ENCODE measurements around the gene UBTD2. TPM values are rescaled to one million over a fixed set of nuclear protein-coding genes. Genes with fewer than 3 reads are reported as not detected.

Gene UBTD2
- total and polyA plus RNA-seq, 2 donors from 2014 or later: 12.9 to 17.8 TPM

DNA sequence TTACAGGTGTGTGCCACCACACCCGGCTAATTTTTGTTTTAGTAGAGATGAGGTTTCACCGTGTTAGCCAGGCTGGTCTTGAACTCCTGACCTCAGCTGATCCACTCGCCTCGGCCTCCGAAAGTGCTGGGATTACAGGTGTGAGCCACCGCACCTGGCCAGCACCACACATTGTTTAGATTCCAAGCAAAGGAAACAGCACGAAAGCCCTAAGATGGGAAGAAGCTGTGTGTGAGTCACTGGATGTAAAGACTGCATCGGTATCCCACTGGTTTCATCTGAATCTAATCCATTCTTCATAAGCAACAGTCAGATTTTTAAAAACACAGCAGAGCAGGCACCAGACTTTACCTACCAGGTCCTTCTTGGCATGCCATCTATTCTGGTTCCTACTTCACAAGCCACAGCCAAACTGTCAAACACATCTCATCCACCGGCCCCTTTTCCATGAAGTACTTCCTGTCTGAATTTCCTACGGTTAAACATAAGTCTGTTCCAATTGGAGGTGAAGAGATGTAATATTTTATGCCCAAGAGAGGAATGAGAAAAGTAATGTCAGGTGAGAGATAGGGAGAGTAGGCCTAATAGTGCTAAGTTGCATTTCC, 17.4 kb downstream of the UBTD2 start:
- intact Hi-C loops (cut with DNase I): no loop called here
- no peaks in the 10 kb centered on the region for H3K27me3 ChIP-seq (ENCODE audit: control insufficient read depth, insufficient read depth, low read length)

GRCh38 chr5:172264815-172265395, 18.7 kb downstream of the UBTD2 start:
- Histone ChIP-seq H3K36me3 (ENCODE audit: control insufficient read depth in 2 of 3, insufficient read depth in 3 of 3, low read length in 3 of 3) (no peaks in the 10 kb centered on the region), H3K27me3 (ENCODE audit: control insufficient read depth, insufficient read depth, low read length) (no peaks in the 10 kb centered on the region), H3K27ac (ENCODE audit: low read depth in 2 of 2, low read length in 2 of 2) (no peak overlapping the region), H3K9ac (ENCODE audit: low read length in 3 of 3) (no peak overlapping the region), H3K9me3 (ENCODE audit: control insufficient read depth in 2 of 3, insufficient read depth in 1 of 3, low read length in 3 of 3) (no peaks in the 10 kb centered on the region), H3K4me1 (ENCODE audit: control insufficient read depth in 2 of 3, insufficient read depth in 2 of 3, low read depth in 1 of 3, low read length in 3 of 3) (peaks cover 0 to 17% (median 7%) of the 10 kb centered on the region in 3 donors), H3K4me3 (ENCODE audit: low read length in 3 of 3) (no peak overlapping the region)
- FAIRE-seq: no peak
- TF ChIP-seq, protein P1, sequence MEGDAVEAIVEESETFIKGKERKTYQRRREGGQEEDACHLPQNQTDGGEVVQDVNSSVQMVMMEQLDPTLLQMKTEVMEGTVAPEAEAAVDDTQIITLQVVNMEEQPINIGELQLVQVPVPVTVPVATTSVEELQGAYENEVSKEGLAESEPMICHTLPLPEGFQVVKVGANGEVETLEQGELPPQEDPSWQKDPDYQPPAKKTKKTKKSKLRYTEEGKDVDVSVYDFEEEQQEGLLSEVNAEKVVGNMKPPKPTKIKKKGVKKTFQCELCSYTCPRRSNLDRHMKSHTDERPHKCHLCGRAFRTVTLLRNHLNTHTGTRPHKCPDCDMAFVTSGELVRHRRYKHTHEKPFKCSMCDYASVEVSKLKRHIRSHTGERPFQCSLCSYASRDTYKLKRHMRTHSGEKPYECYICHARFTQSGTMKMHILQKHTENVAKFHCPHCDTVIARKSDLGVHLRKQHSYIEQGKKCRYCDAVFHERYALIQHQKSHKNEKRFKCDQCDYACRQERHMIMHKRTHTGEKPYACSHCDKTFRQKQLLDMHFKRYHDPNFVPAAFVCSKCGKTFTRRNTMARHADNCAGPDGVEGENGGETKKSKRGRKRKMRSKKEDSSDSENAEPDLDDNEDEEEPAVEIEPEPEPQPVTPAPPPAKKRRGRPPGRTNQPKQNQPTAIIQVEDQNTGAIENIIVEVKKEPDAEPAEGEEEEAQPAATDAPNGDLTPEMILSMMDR (IDR thresholded peaks at IDR 0.05; ENCODE audit: borderline replicate concordance, extremely low read depth, insufficient read depth): no peak
- no peak for DNase-seq
- intact Hi-C loops (cut with DNase I): no loop called here

More for the DNA sequence above, 17.4 kb downstream of the UBTD2 start:
- Histone ChIP-seq H3K36me3 (ENCODE audit: control insufficient read depth in 2 of 3, insufficient read depth in 3 of 3, low read length in 3 of 3) (no peaks in the 10 kb centered on the region), H3K9me3 (ENCODE audit: control insufficient read depth in 2 of 3, insufficient read depth in 1 of 3, low read length in 3 of 3) (no peaks in the 10 kb centered on the region), H3K4me3 (ENCODE audit: low read length in 3 of 3) (no peak overlapping the region), H3K9ac (ENCODE audit: low read length in 3 of 3) (no peak overlapping the region), H3K27ac (ENCODE audit: low read depth in 2 of 2, low read length in 2 of 2) (no peak overlapping the region), H3K4me1 (ENCODE audit: control insufficient read depth in 2 of 3, insufficient read depth in 2 of 3, low read depth in 1 of 3, low read length in 3 of 3) (peaks cover 0 to 10% (median 7%) of the 10 kb centered on the region in 3 donors)
- FAIRE-seq (no peak), DNase-seq (no peak)
- TF ChIP-seq, protein P1 (IDR thresholded peaks at IDR 0.05; ENCODE audit: borderline replicate concordance, extremely low read depth, insufficient read depth): no peak

DNA sequence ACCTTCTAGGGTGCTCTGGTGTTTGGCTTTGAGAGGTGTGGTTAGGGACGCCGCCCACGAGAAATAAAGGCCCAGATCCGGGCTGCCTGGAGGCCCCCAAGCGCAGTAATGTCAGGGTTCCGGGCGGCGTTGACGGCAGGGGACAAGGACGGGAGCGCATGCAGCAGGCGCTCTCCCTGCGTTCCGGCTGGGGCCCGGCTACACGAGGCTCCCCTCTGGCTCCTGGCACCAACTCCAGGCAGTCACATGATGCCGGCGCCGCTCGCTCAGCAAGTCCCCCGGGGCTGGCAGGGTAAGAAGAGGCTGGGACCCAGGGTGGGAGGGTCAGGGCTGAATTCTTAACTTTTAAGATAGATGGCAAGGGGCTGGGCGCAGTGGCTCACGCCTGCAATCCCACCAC, 28.1 kb downstream of the UBTD2 start:
- intact Hi-C loops (cut with DNase I): no loop called here
- FAIRE-seq: no peak

More for the DNA sequence above, 28.1 kb downstream of the UBTD2 start:
- H3K27ac ChIP-seq (ENCODE audit: low read depth in 2 of 2, low read length in 2 of 2): no peak overlapping the region
- peaks cover 0 to 2% (median 0%) of the 10 kb centered on the region in 3 donors for H3K36me3 ChIP-seq (ENCODE audit: control insufficient read depth in 2 of 3, insufficient read depth in 3 of 3, low read length in 3 of 3)
- no peaks in the 10 kb centered on the region for H3K27me3 ChIP-seq (ENCODE audit: control insufficient read depth, insufficient read depth, low read length)
- H3K9ac ChIP-seq (ENCODE audit: low read length in 3 of 3): no peak overlapping the region
- no peak for DNase-seq
- H3K9me3 ChIP-seq (ENCODE audit: control insufficient read depth in 2 of 3, insufficient read depth in 1 of 3, low read length in 3 of 3): peaks cover 2 to 9% (median 7%) of the 10 kb centered on the region in 3 donors
- no peaks in the 10 kb centered on the region for H3K4me1 ChIP-seq (ENCODE audit: control insufficient read depth in 2 of 3, insufficient read depth in 2 of 3, low read depth in 1 of 3, low read length in 3 of 3)
- H3K4me3 ChIP-seq (ENCODE audit: low read length in 3 of 3): no peak overlapping the region
- TF ChIP-seq, protein P1 (IDR thresholded peaks at IDR 0.05; ENCODE audit: borderline replicate concordance, extremely low read depth, insufficient read depth): no peak

Measured in kidney (tissue), 14 donors.